ENCODE data around the gene KCNB1.

Gene KCNB1

GRCh38 chr20:49385465-49385864 is 97.0 kb downstream of the KCNB1 start:
- no peak for DNase-seq

DNA sequence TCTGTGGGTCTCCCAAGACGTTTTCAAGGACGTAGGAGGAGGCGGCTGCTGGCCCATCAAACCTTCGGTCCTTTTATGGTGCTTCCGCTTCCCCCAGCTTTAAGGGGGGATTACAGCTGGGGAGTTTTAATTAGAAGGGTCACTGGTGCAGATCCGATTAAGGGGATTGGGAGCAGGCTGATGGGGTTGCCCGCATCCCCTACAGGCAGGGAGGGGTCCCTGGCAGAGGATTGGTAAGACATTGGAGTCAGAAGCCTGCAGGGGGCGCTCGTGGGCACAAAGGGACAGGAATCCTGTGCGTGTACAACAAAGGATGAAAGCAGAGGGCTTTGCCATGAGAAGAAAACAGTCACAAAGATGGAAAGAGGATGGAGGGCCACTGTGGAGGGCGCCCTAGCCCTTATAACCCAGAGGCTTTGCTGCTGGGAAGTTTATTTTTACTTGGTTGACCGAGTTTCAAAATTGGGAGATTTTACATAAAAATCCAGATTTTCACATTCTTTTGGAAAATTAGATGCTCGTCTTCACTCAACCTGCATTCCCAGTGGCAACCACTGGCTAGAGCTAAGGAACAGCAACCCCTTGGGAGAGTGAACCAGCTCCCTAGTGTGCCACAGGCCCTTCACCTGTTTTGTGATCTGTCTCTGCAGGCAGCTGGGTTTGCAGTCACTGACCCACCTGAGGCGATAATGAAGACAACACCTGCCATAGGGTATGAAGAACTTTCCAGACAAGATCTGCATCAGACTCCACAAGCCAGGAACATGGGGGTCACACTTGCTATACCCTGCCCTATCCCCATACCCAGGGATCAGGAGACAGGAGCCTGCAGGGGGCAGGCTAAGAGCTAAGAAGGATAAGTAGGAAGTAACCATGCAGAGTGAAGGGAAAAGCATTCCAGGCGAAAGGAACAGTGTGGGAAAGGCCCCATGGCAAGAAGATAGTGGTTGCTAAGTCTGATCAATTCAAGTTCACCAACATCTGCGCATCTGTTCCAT is 97.7 kb downstream of the KCNB1 start:
- peak; percentile 70 for DNase-seq

DNA sequence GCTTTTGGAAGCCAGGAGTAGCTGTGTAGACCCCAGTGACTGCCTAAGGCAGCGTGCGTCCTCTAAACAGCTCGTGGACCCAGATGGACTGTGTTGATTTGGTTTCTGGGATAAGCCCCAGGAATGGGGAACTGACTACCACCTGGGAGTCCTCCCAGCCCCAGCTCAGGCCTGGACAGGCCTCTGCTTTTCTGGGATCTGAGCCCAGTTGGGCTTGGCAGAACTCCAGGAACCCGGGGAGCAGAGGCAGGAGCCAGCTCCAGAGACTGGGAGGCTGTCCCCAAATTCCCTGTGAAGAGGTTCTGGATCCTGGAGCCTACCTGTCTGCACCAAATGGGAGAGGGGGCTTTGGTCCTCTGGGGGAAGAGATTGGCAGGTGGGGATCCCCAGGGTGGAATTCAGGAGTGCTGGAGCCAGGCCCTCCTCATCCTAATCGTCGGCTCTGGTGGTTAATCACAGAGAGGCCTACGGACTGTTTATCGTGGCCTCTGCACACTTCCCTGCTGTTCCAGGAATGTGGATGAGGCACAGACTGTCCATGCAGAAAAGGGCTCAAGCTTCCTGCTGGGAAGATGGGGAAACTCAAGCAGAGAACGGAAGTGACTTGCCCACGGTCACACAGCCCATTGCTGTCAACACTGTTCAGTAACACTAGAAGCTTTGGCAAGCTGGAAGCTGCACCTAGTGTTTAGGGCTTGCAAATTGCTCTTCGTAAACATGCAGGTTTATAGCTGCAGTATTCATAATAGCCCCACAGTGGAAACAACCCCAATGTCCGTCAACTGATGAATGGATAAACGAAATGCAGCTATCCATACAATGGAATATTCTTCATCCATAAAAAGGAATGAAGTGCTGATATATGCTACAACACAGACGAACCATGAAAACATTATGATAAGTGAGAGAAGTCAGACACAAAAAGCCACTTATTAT is 100.6 kb downstream of the KCNB1 start:
- peak; percentile 79 for DNase-seq

DNA sequence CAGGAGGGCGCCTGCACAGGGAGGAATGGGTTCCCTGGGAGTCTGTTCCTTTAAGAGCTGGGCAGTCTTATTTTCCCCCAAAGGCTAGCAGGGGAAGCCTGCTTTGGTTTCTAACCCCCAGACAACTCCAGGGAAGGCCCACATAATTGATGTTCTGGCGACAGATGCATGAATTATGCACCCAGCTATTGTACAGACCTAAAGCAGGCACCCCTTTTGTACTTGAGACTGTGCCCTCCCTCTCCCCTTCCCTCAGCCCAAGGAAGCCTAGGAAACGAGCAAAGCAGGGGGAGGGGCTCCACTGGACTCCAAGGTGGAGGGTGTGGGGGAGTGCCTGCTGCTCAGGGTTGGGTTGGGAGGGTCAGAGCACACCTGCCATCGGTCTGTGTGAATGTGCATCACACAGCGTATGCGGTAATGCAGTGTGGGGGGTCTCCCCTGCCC is 102.1 kb downstream of the KCNB1 start:
- DNase-seq: no peak

- no peak for DNase-seq
Observed at GRCh38 chr20:49379338-49379737, 103.1 kb downstream of the KCNB1 start.

- no peak for DNase-seq
Observed at GRCh38 chr20:49377326-49377725, 105.1 kb downstream of the KCNB1 start.

DNA sequence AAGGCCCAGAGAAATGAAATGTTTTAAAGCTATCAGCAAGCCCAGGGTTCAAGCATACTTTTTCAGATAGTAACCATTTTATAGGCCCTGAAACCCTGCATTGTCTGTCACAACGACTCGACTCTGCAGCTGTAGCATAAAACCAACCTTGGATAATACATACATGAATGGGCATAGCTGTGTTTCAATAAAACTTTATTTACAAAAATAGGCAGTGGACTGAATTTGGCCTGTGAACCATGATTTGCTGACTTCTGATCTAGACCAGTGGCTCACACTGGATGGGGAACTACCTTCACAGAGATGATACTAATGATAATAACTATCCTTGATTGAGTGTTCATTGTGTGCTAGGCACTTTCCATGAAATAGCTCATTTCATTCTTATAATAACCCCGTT is 107.3 kb downstream of the KCNB1 start:
- no peak for DNase-seq

- no peak for DNase-seq
Observed at GRCh38 chr20:49372095-49372734, 110.3 kb downstream of the KCNB1 start.

DNA sequence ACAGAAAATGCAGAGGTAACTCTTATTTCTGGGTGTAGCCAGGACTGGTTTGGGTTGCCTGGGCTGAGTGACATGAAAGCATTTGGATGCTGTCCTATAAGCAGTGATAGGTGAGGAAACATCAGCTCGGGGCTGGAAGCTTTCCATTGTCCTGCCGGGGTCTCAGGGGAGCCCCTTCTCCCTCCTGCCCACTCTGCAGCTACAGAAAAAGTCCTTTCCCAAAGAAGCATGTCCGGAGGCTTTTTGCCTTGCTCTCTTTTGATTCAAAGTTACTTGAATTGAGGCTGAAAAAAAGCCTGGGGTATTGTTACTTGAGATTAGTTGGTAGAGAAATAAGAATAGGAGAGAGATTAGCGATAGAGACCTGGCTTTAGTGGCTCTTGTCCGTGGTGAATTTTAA is 113.9 kb downstream of the KCNB1 start:
- DNase-seq: no peak

GRCh38 chr20:49367113-49367512 is 115.4 kb downstream of the KCNB1 start:
- no peak for DNase-seq

DNA sequence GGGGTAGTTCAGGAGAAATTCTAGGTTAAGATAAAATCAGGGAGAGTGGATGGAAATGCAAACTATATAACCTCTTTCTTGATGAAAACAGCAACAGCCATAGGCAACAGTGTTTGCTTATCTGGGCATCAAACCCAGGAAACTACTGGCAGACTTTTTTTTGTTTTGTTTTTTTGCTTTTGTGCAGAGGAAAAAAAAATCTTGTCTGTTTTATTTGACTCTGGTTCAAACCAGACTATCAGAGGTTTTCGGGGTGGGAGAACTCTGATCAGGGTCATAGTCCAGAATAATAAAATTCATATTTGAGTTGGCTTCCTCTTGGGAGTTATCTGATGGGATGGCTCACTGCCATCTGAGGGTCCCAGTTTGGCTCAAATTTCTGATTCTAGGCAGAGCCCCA is 115.8 kb downstream of the KCNB1 start:
- no peak for DNase-seq

DNA sequence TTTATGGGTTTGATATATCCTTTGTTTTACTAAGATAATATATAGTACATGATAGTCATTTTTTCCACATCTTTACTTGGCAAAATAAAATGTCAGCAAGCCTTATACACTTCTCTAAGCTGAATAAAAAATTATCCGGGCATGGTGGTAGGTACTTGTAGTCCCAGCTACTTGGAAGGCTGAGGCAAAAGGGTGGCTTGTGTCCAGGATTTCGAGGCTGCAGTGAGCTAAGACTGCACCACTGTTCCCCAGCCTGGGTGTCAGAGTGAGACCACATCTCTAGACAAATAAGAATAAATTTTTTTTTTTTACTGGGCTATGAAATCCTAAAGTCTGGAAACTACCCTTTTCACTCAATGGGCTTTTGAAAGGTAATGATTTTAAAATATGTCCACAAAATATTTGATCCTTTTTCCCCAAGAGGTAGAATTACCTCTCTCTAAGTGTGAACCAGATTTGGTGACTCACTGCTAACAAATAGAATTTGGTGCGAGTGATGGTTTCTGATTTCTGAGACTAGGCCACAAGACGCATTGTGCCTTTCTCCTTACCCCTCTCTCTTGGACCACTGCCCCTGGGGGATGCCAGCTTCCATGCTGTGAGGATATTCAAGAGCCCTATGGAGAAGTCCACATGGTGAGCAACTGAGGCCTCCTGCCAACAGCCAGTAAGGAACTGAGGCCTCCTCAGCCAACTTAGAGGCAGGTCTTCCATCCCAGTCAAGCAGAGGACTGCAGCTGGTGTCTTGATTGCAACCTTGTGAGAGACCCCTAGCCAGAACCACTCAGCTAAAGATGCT is 120.4 kb downstream of the KCNB1 start:
- no peak for DNase-seq

DNA sequence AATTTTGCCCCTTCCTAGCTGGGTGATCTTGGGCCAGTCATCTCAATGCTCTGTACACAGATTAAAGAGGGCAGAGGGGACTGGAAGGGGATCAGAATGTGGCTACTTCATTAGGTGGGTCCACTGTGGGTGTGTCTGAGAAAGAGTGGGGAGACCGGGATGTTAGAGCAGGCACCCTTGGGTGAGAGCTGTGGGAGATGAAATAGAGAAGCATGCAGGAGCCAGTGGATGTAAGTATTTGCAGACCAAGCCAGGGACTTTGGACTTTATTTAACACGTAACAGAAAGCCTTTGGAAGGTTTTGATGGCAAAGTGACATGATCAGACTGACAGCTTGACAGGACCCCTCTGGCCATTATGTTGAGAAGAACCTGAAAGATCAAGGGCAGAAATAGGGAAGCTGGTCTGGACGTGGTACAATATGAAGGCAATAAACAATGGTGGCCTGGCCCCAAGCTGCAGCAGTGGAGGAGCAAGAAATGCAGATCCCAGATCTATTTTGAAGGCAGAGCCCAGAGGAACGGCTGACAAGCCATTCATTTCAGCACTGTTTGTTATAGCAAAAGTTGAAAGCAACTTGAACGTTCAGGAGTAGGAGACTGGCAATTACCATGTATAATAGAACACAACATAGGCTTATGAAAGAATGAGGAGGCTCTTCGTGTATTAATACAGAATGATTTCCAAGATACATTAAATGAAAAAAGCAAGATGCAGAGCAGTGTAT is 122.1 kb downstream of the KCNB1 start:
- DNase-seq: no peak

DNA sequence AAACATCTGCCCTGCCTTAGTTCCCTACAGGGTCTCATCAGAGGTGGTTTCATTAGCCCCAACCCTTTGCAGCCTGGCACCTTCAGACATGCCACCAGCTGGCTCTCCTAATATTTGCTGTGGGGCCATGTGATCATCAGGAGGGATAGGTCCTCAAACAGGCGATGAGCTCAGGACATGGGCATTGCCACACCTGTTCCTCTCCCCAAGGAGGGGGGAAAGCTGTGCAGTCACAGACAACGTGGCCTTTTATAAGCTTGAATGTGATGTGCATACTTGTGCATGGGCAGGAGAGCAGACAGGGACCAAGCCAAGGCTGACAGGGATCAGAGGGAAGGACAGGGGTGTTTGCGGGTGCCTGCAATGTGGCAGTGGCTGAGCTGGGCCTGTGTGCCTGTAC is 125.8 kb downstream of the KCNB1 start:
- DNase-seq: no peak

DNA sequence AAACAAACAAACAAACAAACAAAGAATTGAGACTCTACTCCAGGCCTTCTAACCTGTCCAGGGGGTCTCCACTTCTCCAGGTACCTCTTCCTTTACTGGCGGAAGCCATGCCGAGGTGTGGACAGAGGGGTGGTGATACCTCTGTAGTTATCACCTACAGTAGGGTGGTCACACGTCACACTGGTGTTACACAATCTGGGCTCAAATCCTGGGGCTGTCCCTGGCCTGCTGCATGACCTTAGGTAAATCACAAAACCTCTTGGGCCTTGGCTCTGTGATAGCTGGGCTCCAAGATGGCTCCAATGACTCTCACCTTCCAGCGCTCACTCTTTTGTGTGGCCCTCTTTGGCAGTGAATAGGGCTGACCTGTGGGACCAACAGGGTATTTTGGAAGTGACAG is 127.8 kb downstream of the KCNB1 start:
- DNase-seq: no peak

DNA sequence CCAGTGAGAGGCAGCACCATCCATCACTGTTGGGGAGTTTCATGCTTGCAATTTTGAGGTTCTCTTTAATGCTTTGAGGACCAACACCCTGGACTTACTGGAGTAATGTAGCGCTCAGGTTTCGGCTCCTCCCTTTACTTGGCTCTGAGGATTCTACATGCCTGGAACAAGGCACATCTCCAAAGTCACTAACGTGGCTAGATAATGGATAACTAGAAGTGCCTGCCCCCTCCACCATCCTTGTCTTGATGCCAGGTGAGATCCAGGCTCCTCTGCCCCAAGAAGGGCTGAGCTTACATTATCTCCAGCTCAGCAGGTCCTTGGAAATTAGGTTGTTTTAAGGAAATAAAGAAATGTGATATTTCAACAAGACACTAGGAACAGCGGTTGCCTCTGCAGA is 129.1 kb downstream of the KCNB1 start:
- no peak for DNase-seq

- no peak for DNase-seq
Observed at GRCh38 chr20:49352751-49353150, 129.7 kb downstream of the KCNB1 start.

GRCh38 chr20:49351775-49352174 is 130.7 kb downstream of the KCNB1 start:
- no peak for DNase-seq

DNA sequence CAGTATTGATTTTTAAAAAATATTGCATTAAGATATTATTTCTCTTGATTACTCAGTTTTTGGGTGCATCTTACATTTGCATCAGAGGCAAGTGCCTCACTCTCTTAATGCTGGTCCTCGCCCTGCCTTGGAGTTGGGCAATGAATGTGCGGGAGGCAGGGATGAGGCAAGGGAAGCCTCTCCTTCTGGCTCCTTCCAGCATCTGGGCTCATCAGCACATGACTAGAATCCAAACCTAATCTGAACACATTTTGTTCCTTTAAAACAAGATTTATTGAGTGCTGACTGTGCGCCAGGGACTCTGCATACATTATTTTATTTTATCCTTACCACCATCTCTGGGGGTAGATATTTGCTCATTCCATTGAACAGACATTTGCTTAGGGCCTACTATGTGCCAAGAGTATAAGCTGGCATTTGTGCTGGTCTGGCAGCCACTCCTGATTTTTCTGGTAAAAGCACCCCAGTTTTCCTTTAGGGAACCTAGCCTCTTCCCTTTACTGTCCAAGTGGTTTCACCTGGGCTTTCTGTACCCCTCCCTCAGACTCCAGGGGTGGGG is 132.7 kb downstream of the KCNB1 start:
- DNase-seq: no peak

DNA sequence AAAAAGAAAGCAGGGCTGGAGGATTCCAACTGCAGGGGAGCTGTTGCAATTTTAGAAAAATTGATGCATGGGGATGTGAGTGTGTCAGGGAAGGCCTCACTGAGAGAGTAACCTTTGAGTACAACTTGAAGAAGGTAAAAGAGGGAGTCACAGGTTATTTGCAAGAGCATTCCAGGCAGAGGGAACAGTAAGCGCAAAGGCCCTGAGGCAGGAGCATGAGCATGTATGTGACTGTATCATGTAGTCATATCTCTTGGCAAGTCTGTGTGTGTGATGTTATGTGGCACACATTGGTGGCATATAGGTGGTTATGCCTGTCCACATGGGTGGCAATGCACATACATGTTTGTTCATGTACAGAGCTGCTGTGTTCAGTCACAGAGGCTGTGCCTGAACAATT is 133.4 kb downstream of the KCNB1 start:
- DNase-seq: no peak

- no peak for DNase-seq
Observed at GRCh38 chr20:49348563-49348962, 133.9 kb downstream of the KCNB1 start.
